GM21717 (cell line): ENCODE data around the gene ARAP1.

ENCODE experiments used
- ATAC-seq: cut with Tn5 transposase; IDR thresholded peaks from one replicate; pipeline ENCODE4 v1.9.1; 2021; ENCODE audit warnings: mild to moderate bottlenecking, moderate library complexity; ENCODE audit not compliant: unreplicated experiment

ARAP1 gene

DNA sequence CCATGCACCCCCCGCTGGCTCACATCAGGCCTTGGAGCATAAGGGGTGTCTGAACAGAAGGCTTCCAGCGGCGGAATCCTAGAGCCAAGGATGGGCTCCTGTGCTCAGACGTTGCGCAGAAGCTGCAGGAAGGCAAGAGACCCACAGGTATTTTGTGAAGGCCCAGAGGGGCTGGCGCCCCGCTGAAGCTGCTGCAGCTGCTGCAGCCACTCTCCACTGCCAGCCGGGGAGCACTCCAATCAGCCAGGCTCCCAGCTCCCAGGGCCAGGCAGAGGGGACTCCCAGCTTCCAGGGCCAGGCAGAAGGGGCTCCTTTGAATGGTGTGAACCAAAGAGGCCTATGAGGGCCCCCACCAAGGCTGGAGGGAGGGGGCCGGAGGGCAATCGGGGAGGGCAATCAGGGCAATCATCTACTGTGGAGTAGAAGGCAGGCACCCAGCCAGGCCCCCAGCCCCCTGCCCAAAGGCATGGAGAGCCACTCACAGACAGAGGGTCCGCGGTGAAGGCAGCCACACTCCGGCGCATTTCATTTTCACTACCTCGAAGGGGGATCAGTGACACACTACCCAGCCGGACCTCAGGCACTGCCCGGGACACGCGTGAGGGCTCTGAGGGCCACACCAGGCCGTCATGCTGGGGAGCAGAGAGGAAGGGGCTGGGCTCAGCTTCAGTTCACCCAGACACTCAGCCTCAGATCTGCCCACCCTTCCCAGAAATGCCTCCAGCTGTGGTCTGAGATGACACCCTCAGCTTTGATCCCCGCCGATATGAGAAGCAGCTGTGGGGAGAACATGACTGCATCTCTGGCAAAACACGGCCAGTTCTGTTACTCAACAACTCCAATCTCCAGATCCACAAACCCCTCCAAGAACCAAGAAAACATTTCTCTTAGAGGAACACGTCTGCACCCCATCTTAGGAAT, 66.4 kb downstream of the ARAP1 start:
- ATAC-seq = no peak

DNA sequence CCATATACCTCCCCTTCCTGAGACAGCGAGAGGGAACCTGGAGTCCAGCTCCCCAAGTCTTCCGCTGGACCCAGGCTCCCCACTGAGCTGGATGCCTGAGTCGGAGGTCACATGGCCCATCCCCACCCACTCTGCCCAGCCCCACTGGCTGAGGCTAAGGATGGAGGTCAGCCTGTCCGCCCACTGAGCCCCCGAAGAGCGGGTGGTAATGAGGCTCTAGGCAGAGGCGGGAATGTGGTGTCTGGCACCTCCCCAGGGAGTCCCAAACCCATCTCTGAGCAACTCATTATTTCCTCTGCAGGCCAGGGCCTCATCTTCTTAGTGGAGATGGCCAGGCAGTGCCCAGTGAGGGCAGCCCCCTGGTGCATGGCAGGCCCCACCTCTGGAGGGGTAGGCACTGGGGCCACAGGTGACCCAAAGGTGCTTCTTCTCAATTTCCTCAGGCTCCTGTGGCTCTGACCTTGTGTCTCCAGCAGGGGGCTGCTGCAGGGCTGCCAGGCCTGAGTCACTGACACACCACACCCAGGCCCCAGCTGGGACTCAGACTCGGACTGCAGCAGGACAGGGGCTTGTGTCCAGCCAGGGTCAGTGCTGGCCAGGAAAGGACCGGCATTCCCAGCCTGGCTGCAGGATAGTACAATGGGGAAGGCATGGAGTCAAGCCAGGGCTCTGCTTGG, 67.8 kb downstream of the ARAP1 start:
- no peak for ATAC-seq

DNA sequence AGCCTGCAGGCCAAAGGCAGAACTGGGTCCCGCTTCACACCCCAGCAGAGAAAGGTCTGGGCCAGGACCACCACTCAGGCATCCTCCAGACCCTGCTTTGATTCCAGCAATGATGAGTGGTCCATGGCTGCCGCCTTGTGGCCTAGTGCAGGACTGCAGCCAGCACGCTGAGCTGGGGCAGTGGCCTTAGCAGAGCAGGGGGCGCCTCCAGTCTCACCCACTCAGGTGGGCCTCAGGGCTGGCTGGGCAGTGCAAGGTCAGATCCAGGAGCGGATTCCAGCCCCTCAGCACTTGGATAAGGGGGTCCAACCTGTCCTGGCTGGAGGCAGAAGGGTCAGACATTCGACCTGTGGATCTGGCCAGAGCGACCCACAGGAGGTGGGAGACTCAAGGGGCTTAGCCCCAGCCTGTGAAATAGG, 68.4 kb downstream of the ARAP1 start:
- ATAC-seq = no peak

DNA sequence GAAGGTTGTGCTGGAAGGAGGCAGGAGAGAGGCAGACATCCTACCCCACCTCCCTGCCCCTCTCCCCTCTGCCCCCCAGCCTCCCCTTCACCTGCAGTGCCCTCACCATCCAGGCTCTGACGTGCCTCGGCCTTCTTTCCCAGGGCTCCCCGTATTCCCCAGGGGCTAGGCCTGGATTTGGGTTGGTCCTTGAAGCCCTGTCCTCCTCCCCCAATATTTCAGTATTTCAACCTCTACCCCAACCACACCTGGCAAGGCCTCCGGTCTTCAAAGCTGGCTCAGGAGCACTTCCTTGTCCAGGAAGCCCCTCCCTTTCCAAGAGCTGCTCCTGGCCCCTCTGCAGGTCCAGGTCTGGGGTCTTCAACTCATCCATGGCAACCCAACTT, 69.4 kb downstream of the ARAP1 start:
- no peak for ATAC-seq

DNA sequence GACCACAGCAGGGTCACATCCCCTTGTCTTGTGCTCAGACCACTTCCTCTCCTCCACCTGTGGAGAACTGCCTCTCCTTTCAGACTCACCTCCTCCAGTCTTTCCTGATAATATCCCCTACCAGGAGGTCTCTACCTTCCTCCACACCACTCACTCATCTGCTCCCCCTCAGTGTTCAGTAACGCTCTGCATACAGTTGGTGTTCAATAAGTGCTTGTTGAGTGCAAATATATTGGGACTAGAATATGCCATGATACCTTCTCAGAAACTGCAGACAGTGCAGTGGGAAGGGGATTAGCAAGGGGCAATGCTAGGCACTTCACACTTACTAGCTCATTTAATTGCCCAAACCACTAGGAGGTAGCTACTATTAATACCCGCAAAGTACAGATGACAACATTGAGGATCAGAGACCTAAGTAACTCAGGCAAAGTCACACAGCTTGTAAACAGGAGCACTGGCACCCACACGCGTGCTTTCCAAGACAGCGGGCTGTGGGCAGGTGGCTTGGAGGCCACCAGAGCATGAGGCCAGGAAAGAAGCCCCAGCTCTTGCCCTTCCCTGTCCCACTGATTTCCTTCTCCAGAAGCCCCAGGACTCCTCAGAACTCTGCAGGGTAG, 69.9 kb downstream of the ARAP1 start:
- ATAC-seq = no peak

DNA sequence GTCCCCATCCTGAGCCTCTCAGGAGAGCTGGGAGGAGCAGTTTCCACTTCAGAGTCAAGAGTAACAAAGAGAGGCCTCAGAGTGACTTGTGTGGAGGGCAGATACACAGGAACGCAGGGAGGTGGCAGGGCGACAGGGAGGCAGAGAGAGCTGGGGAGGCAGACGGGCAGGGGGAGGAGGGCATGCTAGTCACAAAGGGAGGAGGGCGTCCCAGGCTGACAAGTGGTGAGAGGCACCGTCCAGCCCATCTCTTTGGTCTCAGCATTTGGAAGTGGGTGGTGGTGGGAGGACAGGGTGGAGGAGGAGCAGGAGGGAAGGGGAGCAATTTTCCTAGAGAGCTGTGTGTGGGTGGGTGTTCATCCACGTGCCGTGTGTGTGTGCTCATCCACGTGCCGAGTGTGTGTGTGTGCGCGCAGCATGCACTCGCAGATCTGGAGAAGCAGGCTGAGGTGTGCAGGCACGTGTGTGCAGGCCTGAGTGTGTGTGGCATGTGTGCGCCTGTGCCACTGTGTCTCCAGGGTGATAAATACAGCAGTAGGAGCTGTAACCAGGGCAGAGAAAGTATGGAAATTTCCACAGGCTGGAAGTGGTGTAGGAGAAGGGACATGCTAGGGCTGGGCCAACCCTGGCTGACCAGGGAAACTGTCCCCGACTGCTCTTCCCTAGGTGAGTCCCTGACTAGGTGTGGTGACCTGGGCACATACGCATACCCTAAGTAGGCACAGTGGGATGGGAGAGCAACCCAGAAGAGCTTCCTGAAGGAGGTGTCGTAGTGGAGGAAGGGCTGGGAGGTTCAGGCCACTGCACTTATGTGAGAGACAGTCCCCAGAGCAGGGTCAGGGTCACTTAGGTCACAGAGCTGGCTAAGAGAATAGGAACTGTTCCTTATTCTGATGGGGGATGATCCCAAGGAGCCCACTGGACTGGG, 70.7 kb downstream of the ARAP1 start:
- ATAC-seq = no peak

DNA sequence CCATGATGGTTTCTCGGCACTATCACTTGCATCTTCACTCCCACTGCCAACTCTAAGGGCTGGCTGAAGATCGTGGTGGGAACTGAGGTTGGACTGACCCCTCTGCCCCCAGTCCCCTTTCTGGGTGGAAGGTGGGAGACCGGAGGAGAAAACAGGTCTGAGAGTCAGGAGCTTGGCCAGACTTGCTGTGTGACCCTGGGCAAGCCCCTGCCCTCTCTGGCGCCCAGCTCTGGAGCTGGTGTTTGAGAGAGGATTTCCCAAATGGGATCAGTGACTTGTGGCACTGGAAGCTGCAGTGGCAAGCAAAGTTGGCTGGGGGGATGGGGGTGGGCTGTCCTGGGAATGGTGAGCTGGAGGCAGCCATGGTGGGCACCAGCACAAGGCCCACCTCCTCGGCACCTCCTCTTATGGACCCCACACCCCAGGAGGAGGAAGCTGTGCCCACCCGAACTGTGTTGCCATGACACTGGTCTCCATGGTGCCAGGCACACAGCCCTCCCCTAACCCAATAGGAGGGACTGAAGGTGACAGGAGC, 71.5 kb downstream of the ARAP1 start:
- no peak for ATAC-seq

DNA sequence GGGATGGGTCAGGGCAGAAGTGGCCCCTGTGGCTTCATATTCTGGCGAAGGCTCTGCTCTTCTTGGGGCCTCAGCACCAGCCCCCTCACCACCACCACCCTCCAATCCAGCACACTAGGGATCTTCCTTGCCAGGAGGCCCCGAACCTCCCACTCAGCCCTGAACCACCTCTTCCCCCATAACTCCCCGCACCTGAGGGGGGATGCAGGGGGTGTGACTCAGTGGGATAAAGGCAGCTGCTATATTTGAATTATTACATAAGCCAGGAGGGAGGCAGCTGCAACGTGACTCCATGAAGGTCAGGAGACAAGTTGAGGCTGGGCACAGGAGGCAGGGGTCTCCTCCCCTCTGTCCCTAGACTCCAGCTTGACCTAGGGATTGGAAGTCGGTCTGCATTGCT, 72.3 kb downstream of the ARAP1 start:
- no peak for ATAC-seq

DNA sequence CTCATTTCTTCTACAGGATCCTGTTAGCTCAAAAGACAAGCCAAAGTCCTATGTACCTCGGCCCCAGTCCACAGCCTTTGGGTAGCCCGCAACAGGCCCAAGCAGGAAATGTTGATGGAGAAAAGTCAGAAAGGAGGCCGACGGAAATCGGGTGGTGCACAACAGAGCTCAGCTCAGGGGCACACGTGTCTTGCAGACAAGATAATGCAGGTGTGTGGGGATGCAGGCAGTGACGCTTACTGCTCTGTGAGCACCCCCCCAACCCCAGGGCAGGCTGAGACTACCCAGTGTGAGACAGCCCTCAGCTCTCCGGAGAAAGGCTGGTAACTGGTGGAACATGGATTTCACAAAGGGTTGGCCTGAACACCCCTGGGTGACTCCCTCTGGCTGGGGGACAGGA, 73.7 kb downstream of the ARAP1 start:
- no peak for ATAC-seq

DNA sequence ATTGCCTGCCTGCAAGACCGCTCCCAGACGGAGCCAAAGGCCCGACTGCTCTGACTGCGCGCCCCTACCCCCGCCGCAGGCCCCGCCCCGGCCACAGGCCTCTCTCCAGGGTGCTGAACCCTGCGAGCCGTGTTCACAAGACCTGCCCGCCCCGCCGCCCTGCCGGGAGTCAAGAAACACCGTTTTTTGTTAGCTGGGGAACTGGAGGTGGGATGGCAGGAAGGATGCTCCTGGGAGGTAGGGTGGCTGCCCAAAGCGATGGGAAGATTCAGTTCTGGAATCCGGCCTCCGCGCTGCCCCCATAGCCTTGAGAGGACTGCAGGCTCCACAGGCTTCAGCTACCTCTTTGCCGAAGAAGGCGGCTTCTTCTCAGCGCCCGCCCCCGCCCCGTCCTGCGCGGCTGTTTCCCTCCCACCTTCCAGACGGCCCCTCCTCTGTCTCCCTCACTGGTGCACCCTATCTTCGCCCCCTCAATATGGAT, 75.3 kb downstream of the ARAP1 start:
- no peak for ATAC-seq

DNA sequence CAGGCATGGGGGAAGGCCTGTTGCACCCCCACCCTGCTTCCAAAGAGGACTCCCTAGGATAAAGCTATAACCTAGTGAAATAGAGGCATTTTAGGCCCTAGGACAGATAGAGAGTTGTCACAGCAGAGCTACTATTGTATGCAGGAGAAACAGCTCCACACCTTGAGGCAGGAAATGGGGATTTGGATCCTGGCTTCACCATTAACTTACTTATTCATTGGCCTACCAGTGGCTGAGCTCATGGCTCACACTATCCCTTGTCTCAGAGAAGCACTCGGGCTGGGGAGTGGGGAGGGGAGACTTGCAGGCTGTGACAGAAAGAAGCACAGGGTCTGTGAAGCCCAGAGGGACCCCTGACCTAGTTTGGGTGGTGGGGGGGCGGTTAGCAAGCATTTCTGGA, 77.0 kb downstream of the ARAP1 start:
- ATAC-seq = no peak

DNA sequence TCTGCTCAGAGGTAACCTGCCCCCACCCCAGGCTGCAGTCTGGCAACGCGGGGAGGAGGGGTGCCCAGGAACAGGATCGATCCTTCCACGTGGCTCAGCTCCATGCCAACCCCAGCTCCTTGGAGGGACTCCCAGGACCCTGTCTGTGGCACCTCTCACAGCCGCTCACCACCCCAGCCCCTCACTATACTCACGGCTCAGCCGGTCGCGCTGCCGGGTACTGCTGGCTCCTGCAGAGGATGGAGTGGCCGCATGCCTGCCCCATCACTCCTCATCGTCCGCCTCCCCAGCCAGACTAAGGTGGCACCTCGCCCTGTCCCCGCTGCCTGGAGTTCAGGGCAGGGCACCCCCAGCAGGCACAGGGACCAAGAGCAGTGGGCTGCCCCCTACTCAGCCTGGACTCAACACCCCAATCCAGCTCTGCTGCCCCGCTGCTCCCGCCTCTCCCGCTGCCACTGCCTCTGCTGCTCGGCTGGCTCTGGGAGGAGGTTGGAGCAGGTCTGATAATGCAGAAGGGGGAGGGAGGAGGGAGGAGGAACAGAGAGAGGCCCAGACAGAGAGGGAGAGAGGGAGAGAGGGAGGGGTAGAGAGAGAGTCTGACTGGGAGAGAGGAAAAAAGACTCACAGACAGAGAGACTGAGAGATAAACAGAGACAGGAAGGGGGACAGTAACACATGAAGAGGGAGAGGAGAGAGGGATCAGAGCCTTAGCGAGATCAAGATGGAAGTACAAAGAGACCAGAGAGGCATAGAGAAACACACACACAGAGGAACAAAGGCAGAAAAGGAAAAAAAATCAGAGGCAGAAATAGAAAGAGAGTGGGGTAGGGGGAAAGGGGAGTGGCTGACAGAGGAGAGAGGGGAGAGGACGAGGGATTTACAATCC, 78.0 kb downstream of the ARAP1 start, which contains the start of gene PDE2A:
PDE2A (minus strand) TSS at position 480 of the 886 bp plus-strand sequence; CDS start at position 265, 215 bp downstream.
- ATAC-seq = no peak

DNA sequence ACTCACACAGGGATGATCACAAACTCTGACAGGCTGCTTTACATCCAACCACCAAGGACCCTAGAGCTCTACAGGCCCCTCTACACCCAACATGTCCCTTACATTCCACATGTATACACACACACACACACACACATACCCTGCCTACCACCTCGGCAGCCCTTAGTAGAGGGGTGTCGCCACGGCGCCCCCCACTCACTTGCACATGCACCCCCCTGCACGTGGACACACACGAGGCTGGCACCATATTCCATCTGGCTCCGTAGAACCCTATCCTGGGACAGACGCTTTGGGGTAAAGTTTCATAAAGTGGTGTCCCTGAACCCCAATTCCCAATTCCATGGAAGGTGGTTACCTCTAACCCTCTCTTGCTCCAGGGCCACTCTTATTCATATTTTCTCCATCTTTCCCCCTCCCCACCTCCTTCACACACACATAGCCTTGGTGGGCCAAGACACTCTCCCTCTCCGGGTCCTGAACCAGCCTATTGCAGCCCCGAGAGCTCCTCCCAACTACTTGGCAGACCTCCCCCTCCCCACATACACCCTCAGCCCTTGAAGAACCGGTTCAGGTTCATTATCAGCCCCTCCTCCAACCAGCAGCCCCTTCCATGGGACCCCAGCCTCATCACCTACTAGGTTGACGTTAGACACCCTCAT, 78.8 kb downstream of the ARAP1 start:
- ATAC-seq = no peak

DNA sequence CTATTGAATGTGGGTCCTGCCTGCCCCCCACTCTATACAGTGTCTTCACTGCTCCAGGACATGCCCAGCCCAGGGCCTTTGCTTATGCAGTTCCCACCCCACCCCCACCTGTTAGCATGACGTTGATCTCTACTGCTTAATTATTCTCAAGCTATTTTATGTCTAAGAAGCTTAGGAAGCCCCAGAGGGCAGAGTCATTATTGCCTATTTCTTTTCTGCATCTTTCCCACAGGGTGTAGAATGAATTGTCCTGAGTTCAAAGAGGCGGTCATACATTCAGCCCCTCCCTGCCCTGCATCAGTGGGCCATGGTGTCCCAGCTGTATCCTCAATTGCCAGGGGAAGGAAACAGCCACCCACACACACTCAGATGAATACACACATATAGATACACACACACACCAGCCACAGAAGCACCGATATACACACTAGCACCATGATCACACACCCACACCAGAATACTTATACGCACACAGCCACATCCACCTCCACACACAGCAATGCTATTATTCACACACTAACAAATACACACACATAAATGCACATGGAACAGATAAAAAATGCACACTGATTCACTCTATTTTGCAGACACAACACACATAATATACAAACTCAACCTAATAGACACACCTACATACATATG, 79.5 kb downstream of the ARAP1 start:
- no peak for ATAC-seq

DNA sequence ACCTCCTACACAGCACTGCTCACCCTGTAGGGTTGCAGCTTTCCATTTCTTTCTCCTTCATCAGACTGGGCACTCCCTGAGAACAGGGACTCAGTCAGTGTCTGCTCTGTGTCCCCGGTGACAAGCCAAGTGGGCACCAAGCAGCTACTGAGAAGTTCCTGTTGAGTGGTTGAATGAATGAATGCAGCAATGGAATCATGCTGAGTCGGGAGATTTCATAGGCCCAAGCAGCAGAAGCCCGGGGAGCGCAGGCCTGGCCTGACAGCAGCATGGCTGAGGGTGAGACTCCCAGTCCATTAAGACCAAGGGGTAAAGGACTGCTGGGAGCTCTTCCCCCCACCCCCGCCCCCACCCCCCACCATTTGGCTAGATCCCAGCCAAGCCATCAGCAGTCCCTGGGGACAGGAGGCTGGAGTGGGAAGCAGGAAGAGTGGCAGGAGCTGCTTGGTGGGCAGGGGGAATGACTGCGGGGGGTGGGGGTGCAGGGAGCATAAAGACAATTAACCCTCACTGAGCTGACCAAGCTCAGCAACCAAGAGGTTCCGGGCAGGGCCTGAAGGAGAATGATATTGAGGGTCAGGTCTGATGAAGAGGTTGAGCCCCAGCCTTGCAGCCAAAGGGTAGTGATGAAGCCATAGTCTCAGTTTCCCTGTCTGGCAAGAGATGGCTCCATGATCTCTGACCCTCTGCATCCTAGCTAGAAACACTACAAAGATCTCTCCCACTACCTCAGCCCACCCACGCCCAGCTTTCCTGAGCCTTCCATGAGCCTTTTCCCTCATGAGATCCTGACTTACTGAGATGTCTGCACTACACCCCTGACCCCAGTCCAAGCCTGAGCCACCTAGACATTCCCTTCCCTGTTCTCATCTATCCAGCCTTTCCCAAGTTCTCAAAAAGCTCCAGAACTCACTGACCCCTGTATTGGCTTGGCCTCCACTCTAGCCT, 80.8 kb downstream of the ARAP1 start:
- no peak for ATAC-seq

DNA sequence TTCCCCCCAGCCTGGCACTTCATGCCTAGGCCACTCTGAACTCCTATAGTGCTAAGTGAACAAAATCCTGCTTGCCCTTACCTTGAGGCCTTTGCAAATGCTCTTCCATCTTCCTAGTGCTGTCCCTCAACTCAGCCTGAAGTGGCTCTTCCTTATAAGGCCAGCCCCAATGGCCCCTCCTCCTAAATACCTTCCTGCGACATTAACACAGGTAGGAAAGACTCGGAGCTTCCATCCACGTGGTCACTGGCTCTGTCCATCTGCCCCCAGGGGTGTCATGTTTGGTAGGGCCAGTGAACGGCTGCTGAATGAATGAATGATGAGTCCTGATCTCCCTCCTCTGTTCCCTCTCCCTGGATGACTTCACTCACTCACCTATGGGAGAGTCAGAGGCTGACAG, 82.2 kb downstream of the ARAP1 start:
- ATAC-seq = no peak

DNA sequence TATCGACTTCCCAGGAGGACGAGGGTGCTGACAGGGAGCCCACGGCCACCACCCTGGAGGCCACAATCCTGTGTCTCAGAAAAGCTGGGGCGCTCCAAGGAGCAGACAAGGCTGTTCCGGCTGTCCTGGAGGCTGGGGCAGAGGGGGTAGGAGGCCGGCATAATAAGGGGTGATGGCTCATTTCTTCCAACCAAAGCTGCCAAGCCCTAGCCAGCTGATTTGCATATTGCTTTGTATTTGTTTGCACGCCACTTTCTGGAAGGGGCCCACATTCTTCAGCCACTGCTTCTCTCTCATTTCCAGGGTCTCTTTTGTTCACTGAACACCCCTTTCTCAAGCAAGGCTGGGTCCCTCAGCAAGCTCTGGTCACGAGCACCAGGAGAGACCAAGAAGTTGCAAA, 82.7 kb downstream of the ARAP1 start:
- no peak for ATAC-seq
